Mucosa of stomach (tissue), 1 donor: ENCODE measurements around the gene FBXL15.

Experiments
- H3K27me3 ChIP-seq: one replicate; pipeline ENCODE4 v1.7.0; 2013; ENCODE audit warnings: mild to moderate bottlenecking, low read length; ENCODE audit not compliant: control insufficient read depth, insufficient read depth
- H3K36me3 ChIP-seq: one replicate; pipeline ENCODE4 v1.7.0; 2013; ENCODE audit warnings: low read length; ENCODE audit not compliant: control insufficient read depth, insufficient read depth
- H3K4me1 ChIP-seq: one replicate; pipeline ENCODE4 v1.7.0; 2013; ENCODE audit warnings: mild to moderate bottlenecking, low read length; ENCODE audit not compliant: control insufficient read depth, insufficient read depth
- H3K4me3 ChIP-seq: one replicate; pipeline ENCODE4 v1.7.0; 2013; ENCODE audit warnings: low read length
- H3K9ac ChIP-seq: one replicate; pipeline ENCODE4 v1.7.0; 2013; ENCODE audit warnings: mild to moderate bottlenecking, low read length, moderate library complexity
- H3K9me3 ChIP-seq: one replicate; pipeline ENCODE4 v1.7.0; 2013; ENCODE audit warnings: mild to moderate bottlenecking, low read length, moderate library complexity; ENCODE audit not compliant: control insufficient read depth
- donor health status: Pancreatic carcinoma.

FBXL15 gene

GRCh38 chr10:102420714-102421506 is at the start of gene FBXL15:
Gene FBXL15, plus strand, starts transcription at chr10:102420836. Its CDS starts 294 bp downstream, at chr10:102421130.
- Histone ChIP-seq H3K9ac (peak within 1 kb of the TSS; percentile 80), H3K27me3 (peaks cover 22% of the 10 kb centered on the region), H3K4me3 (peak within 1 kb of the TSS; percentile 70), H3K36me3 (no peaks in the 10 kb centered on the region), H3K4me1 (peaks cover 33% of the 10 kb centered on the region), H3K9me3 (no peaks in the 10 kb centered on the region)

- H3K27me3 ChIP-seq = no peaks in the 10 kb centered on the region
- H3K4me1 ChIP-seq = no peaks in the 10 kb centered on the region
Measured at GRCh38 chr10:102371295-102371694, 49.3 kb upstream of the FBXL15 start.

GRCh38 chr10:102375250-102375649 is 45.4 kb upstream of the FBXL15 start:
- no peak overlapping the region for H3K4me3 ChIP-seq
- peaks cover 21% of the 10 kb centered on the region for H3K36me3 ChIP-seq
- no peaks in the 10 kb centered on the region for H3K4me1 ChIP-seq
- no peaks in the 10 kb centered on the region for H3K9me3 ChIP-seq
- H3K27me3 ChIP-seq = no peaks in the 10 kb centered on the region
- no peak overlapping the region for H3K9ac ChIP-seq

More at GRCh38 chr10:102371295-102371694, 49.3 kb upstream of the FBXL15 start:
- Histone ChIP-seq H3K4me3 (no peak overlapping the region), H3K9me3 (no peaks in the 10 kb centered on the region), H3K9ac (no peak overlapping the region), H3K36me3 (peaks cover 32% of the 10 kb centered on the region)

GRCh38 chr10:102375867-102376266 is 44.8 kb upstream of the FBXL15 start:
- H3K9me3 ChIP-seq = no peaks in the 10 kb centered on the region
- no peaks in the 10 kb centered on the region for H3K4me1 ChIP-seq
- no peak overlapping the region for H3K4me3 ChIP-seq
- H3K27me3 ChIP-seq = no peaks in the 10 kb centered on the region
- no peak overlapping the region for H3K9ac ChIP-seq
- peaks cover 16% of the 10 kb centered on the region for H3K36me3 ChIP-seq

GRCh38 chr10:102376901-102377300 is 43.7 kb upstream of the FBXL15 start:
- Histone ChIP-seq H3K27me3 (no peaks in the 10 kb centered on the region), H3K9me3 (no peaks in the 10 kb centered on the region), H3K4me1 (no peaks in the 10 kb centered on the region), H3K9ac (no peak overlapping the region), H3K36me3 (peaks cover 19% of the 10 kb centered on the region), H3K4me3 (no peak overlapping the region)

GRCh38 chr10:102379383-102379782 is 41.3 kb upstream of the FBXL15 start:
- Histone ChIP-seq H3K36me3 (peaks cover 19% of the 10 kb centered on the region), H3K9ac (no peak overlapping the region), H3K4me3 (no peak overlapping the region), H3K9me3 (no peaks in the 10 kb centered on the region), H3K4me1 (no peaks in the 10 kb centered on the region), H3K27me3 (no peaks in the 10 kb centered on the region)

GRCh38 chr10:102381983-102382382 is 38.7 kb upstream of the FBXL15 start:
- Histone ChIP-seq H3K36me3 (peaks cover 12% of the 10 kb centered on the region), H3K9ac (no peak overlapping the region), H3K9me3 (no peaks in the 10 kb centered on the region), H3K27me3 (no peaks in the 10 kb centered on the region), H3K4me1 (peaks cover 8% of the 10 kb centered on the region), H3K4me3 (no peak overlapping the region)

GRCh38 chr10:102382871-102383270 is 37.8 kb upstream of the FBXL15 start:
- Histone ChIP-seq H3K27me3 (no peaks in the 10 kb centered on the region), H3K9ac (no peak overlapping the region), H3K9me3 (no peaks in the 10 kb centered on the region), H3K4me1 (peaks cover 8% of the 10 kb centered on the region), H3K36me3 (peaks cover 12% of the 10 kb centered on the region), H3K4me3 (no peak overlapping the region)

- Histone ChIP-seq H3K4me3 (no peak overlapping the region), H3K27me3 (no peaks in the 10 kb centered on the region), H3K9ac (no peak overlapping the region), H3K4me1 (peaks cover 8% of the 10 kb centered on the region), H3K36me3 (peaks cover 12% of the 10 kb centered on the region), H3K9me3 (no peaks in the 10 kb centered on the region)
Measured at GRCh38 chr10:102384053-102384452, 36.6 kb upstream of the FBXL15 start.

- Histone ChIP-seq H3K4me1 (peaks cover 12% of the 10 kb centered on the region), H3K36me3 (peaks cover 10% of the 10 kb centered on the region), H3K9me3 (no peaks in the 10 kb centered on the region), H3K4me3 (no peak overlapping the region), H3K27me3 (no peaks in the 10 kb centered on the region), H3K9ac (no peak overlapping the region)
Measured at GRCh38 chr10:102384606-102385429, 35.8 kb upstream of the FBXL15 start.

GRCh38 chr10:102389894-102390293 is 30.7 kb upstream of the FBXL15 start:
- Histone ChIP-seq H3K36me3 (no peaks in the 10 kb centered on the region), H3K9ac (no peak overlapping the region), H3K4me1 (peaks cover 13% of the 10 kb centered on the region), H3K27me3 (no peaks in the 10 kb centered on the region), H3K4me3 (no peak overlapping the region), H3K9me3 (no peaks in the 10 kb centered on the region)

GRCh38 chr10:102392306-102392705 is 28.3 kb upstream of the FBXL15 start:
- Histone ChIP-seq H3K9ac (no peak overlapping the region), H3K36me3 (no peaks in the 10 kb centered on the region), H3K4me1 (peaks cover 18% of the 10 kb centered on the region), H3K4me3 (no peak overlapping the region), H3K9me3 (no peaks in the 10 kb centered on the region), H3K27me3 (no peaks in the 10 kb centered on the region)
